Measurements from ENCODE around the gene PKHD1. TPM values are rescaled to one million over a fixed set of nuclear protein-coding genes. Genes with fewer than 3 reads are reported as not detected.
"Not testable (repeated sequence)": the region's sequence is repeated elsewhere in the genome, so short reads cannot be mapped to it uniquely, and the experiment has no call there.

Gene PKHD1
- total RNA-seq, 1 donor from 2014 or later = 1.6 TPM

DNA sequence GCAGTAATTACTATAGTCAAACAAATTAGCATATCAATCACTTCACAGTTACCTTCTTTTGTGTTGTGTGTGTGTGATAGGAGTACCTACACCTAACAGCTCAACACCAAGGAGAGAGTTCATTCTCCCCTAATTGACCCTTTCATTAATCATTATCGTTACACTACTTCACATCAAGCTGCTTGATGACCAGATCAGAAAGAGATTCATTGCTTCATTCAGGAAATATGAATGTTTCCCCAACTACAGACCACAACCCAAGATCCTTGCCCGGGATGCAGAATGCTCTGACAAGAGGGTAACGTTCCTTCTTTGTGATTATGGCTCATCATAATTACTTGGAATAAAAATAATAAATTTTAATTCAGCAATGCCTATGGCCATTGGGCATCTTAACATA is 132.7 kb downstream of the PKHD1 start:
- TF ChIP-seq, protein P1, sequence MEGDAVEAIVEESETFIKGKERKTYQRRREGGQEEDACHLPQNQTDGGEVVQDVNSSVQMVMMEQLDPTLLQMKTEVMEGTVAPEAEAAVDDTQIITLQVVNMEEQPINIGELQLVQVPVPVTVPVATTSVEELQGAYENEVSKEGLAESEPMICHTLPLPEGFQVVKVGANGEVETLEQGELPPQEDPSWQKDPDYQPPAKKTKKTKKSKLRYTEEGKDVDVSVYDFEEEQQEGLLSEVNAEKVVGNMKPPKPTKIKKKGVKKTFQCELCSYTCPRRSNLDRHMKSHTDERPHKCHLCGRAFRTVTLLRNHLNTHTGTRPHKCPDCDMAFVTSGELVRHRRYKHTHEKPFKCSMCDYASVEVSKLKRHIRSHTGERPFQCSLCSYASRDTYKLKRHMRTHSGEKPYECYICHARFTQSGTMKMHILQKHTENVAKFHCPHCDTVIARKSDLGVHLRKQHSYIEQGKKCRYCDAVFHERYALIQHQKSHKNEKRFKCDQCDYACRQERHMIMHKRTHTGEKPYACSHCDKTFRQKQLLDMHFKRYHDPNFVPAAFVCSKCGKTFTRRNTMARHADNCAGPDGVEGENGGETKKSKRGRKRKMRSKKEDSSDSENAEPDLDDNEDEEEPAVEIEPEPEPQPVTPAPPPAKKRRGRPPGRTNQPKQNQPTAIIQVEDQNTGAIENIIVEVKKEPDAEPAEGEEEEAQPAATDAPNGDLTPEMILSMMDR (IDR thresholded peaks at IDR 0.05; ENCODE audit: insufficient read depth, low read length, poor library complexity, severe bottlenecking) = no peak
- Histone ChIP-seq H3K4me3 (ENCODE audit: low read depth, low read length) (no peak overlapping the region), H3K27me3 (ENCODE audit: control insufficient read depth, insufficient read depth, low read length) (no peaks in the 10 kb centered on the region), H3K36me3 (ENCODE audit: control insufficient read depth, insufficient read depth, low read length) (no peaks in the 10 kb centered on the region)
- no peak for DNase-seq (ENCODE audit: low read depth)

DNA sequence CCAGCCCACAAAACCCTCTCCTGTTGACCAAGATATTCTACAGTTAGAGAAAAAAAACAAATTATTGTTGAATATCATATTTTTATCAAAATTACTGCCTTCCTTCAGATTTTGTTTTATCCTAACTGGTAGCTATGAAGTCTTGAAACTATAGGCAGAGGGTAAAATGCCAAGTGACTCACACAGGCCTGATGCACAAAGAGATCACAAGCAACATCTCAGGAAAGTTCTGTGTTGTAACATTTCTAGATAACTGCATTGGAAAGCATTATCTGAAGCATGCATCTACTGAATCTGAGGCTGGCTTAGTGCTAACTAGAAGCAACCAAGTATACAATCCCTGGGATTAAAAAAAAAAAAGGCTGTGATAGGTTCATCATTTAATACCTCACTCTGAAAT is 134.2 kb downstream of the PKHD1 start:
- H3K27me3 ChIP-seq (ENCODE audit: control insufficient read depth, insufficient read depth, low read length) = no peaks in the 10 kb centered on the region
- DNase-seq (ENCODE audit: low read depth) = no peak
- no peaks in the 10 kb centered on the region for H3K36me3 ChIP-seq (ENCODE audit: control insufficient read depth, insufficient read depth, low read length)
- TF ChIP-seq, protein P1 (IDR thresholded peaks at IDR 0.05; ENCODE audit: insufficient read depth, low read length, poor library complexity, severe bottlenecking) = no peak
- no peak overlapping the region for H3K4me3 ChIP-seq (ENCODE audit: low read depth, low read length)

DNA sequence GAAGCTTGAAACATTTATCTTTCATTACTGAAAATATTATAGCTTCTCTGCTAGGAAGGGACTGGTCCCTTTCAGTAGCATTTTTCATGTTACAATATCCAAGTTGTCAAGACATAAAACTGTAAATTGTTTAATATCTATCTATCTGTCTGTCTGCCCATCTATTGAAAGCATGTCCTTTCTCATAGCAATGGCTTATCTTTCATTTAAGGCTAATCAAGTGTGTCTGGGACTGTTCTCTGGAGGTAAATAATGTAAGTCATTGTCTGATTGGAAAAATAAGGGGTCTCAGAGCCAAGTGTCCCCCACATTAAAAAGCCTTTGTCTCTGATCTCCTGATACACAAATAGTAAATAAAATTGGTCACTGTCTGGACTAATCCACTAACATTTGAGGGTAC is 135.5 kb downstream of the PKHD1 start:
- TF ChIP-seq, protein P1 (IDR thresholded peaks at IDR 0.05; ENCODE audit: insufficient read depth, low read length, poor library complexity, severe bottlenecking) = no peak
- no peaks in the 10 kb centered on the region for H3K27me3 ChIP-seq (ENCODE audit: control insufficient read depth, insufficient read depth, low read length)
- H3K36me3 ChIP-seq (ENCODE audit: control insufficient read depth, insufficient read depth, low read length) = no peaks in the 10 kb centered on the region
- no peak for DNase-seq (ENCODE audit: low read depth)
- H3K4me3 ChIP-seq (ENCODE audit: low read depth, low read length) = no peak overlapping the region

DNA sequence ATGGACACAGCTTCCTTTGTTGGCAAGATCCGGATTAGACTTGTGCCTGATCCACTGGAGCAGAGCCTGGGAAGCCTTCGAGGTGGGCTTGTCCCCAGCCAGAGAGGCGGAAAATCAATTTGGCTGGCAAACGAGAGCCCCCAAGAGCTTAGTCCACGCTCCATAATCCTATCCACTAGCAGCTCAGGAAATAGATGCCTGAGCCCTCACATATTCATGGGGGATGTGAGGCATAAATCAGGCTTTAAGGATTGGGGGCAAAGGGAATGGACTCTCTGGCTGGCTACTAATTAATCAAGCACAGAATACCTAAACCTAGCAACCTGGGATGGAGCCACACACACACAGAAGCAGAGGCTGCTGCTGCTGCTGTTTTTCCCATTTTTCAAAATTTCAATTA is 137.9 kb downstream of the PKHD1 start:
- H3K27me3 ChIP-seq (ENCODE audit: control insufficient read depth, insufficient read depth, low read length) = no peaks in the 10 kb centered on the region
- TF ChIP-seq, protein P1 (IDR thresholded peaks at IDR 0.05; ENCODE audit: insufficient read depth, low read length, poor library complexity, severe bottlenecking) = no peak
- no peak for DNase-seq (ENCODE audit: low read depth)
- no peak overlapping the region for H3K4me3 ChIP-seq (ENCODE audit: low read depth, low read length)
- H3K36me3 ChIP-seq (ENCODE audit: control insufficient read depth, insufficient read depth, low read length) = no peaks in the 10 kb centered on the region

DNA sequence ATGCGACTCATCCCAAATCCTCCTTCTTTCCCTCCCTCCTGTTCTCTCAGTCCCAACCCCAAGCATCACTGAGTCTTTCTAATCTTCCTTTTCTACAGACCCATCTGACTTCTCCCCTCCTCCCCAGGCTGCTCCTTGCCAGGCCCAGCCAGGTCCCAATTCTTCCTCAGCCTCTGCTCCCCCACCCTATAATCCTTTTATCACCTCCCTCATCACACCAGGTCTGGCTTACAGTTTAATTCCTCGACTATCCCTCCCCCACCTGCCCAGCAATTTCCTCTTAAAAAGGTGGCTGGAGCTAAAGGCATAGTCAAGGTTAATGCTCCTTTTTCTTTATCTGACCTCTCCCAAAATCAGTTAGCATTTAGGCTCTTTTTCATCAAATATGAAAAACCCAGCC is 147.7 kb downstream of the PKHD1 start:
- DNase-seq (ENCODE audit: low read depth); H3K36me3 ChIP-seq (ENCODE audit: control insufficient read depth, insufficient read depth, low read length); H3K27me3 ChIP-seq (ENCODE audit: control insufficient read depth, insufficient read depth, low read length); H3K4me3 ChIP-seq (ENCODE audit: low read depth, low read length): not testable (repeated sequence)

DNA sequence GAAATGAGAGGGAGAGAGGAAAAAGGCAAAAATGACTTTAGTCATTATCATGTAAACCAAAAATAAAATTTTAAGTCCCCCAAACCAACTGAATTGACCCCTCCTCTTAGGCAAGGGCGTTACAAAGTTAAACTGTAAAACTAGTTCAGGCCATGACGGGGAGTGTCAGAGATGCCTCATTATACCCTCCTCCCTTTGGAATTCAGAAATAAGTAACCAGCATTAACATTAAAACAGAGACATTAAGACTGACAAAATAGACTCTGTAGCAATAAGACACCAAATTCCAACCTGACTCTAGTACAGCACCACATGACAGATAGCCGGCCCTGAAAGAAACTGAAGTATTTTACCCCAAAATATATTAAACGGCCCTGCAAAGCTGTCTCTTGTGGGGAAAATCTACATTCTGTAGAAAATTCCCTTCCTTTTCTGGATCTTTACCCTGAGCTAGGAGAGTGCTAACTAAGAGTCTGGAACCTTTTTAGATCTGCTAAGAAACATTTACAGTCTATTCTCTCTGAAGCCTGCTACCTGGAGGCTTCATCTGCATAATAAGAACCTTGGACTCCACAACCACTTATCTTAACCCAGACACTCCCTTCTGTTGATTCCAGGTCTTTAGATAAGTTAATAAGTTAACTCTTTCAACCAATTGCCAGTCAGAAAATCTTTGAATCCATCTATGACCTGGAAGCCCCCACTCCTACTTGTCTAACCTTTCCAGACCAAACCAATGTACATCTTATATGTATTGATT is 150.7 kb downstream of the PKHD1 start:
- Histone ChIP-seq H3K27me3 (ENCODE audit: control insufficient read depth, insufficient read depth, low read length) (no peaks in the 10 kb centered on the region), H3K36me3 (ENCODE audit: control insufficient read depth, insufficient read depth, low read length) (no peaks in the 10 kb centered on the region), H3K4me3 (ENCODE audit: low read depth, low read length) (no peak overlapping the region)
- DNase-seq (ENCODE audit: low read depth) = peak; percentile 7
- TF ChIP-seq, protein P1 (IDR thresholded peaks at IDR 0.05; ENCODE audit: insufficient read depth, low read length, poor library complexity, severe bottlenecking) = no peak
